Right renal cortex interstitium (tissue), 3 donors: ENCODE results near the gene CORT. TPM values are rescaled to one million over a fixed set of nuclear protein-coding genes. Genes with fewer than 3 reads are reported as not detected.
A peak's percentile ranks its signal among the peaks of the same experiment; 100 is the strongest.
"Not testable (repeated sequence)": the region's sequence is repeated elsewhere in the genome, so short reads cannot be mapped to it uniquely, and the experiment has no call there.

Source experiments
- DNase-seq, 3 donors: peaks; one replicate each; pipeline ENCODE4 v3.0.0-alpha.2; 2013; ENCODE audit warnings: low read depth in 3 of 3, low spot score in 2 of 3
- polyA plus RNA-seq, 3 donors: library from polyadenylated mRNA; unstranded; fragments of 120-200 nt; gene quantifications; one replicate each; pipeline ENCODE4 v1.2.1, GENCODE V29; 2013; ENCODE audit not compliant: insufficient read length in 3 of 3

The CORT gene, protein sequence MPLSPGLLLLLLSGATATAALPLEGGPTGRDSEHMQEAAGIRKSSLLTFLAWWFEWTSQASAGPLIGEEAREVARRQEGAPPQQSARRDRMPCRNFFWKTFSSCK
- polyA plus RNA-seq, result under 1 TPM; 0.74 to 0.91 (median 0.76) TPM

DNA sequence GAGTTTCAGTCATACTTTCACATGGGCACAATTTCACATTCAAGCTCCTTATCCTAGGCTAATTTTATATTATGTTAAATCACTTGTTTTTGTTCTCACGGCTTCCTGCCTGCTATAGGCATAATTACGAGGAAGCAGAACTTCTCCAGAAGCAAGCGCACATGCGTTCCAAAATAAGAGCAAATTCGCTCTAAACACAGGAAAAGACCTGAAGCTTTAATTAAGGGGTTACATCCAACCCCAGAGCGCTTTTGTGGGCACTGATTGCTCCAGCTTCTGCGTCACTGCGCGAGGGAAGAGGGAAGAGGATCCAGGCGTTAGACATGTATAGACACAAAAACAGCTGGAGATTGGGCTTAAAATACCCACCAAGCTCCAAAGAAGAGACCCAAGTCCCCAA, at the start of gene CORT:
CORT (plus strand) TSS at position 281 of the 400 bp plus-strand sequence. CDS start 193 bp downstream, outside the sequence.
- DNase-seq, result no peak

DNA sequence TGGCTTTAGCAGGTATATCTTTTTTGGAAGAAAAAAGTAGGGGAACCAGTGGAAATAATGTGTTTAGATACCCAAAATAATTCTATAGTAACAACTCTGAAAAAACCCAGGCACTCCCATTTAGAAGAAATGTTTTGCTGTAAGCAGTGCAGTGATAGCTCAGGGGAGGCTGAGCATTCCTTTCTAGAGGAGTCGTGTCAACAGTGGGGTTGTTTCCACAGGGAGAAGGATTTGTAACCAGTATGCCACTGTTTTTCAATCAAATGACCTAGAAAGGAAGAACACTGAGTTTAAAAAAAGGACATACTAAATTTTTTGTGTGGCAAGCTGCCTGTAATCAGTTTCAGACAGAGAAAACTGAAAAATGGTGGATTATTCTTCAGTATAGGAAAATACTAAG, 48.5 kb upstream of the CORT start:
- no peak for DNase-seq

DNA sequence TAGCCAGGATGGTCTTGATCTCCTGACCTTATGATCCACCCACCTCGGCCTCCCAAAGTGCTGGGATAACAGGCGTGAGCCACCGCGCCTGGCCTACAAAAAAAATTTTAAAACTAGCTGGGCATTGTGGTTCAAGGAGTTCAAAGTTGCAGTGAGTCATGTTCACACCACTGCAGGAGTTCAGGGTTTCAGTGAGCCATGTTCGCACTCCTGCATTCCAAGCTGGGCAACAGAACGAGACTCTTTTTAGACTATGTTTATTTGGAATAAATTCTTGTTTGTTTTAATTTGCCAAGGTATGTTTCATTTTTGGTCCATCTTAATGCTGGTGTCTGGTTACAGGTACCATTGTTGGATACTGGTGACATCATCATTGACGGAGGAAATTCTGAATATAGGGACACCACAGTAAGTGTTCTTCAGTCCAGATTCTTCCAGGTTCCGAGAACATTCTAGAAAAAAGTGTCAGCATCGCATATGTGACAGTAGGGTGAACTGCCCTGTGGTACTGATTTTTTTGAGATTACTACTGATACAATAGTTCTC, 47.0 kb upstream of the CORT start:
- no peak for DNase-seq

DNA sequence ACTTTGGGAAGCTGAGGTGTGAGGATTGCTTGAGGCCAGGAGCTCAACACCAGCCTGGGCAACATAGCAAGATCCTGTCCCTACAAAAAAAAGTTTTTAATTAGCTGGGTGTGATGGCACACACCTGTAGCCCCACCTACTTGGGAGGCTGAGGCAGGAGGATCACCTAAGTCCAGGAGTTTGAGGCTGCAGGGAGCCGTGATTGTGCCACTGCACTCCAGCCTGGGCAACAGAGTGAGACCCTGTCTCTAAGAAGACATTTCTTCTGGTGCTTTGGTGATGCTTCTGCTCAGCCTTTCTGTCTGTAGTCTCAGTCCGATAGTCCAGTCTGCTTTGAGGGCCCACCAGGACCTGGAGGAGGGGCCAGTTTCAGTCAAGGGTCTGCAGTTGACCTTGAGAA, 42.6 kb upstream of the CORT start:
- no peak for DNase-seq

DNA sequence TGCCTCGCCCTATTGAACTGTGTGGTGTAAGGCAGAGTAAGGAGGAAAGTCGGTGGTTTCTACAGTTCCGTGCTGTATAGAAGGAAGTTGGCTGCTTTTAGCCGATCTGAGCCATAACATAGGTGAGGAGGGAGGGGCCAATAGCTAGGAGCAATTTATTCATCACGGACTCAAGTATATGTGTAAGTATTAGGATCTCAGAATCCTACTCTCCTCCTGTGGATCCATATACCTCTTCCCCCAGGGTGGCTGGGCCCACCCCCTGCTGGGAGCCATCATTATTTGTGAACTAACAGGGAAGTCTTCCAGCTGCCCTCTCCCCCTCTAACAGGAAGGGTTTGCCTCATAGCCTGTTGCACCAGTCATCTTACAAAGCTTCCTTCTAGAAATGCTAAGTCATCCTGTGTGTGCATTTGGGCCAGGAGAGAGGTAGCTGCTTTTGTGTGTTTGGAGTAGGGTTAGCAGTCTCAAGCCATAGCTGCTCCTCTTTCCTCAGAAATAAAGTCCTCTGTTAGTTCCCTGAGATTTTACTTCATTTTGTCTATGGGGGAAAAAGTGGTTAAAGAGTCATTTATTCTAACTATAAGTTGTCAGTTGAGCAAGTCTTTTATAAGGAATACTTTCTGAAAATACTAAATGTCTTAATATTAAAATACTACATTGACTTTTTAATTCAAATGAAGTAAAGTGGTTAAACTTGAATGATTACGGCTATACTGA, 34.5 kb upstream of the CORT start:
- DNase-seq, result no peak

DNA sequence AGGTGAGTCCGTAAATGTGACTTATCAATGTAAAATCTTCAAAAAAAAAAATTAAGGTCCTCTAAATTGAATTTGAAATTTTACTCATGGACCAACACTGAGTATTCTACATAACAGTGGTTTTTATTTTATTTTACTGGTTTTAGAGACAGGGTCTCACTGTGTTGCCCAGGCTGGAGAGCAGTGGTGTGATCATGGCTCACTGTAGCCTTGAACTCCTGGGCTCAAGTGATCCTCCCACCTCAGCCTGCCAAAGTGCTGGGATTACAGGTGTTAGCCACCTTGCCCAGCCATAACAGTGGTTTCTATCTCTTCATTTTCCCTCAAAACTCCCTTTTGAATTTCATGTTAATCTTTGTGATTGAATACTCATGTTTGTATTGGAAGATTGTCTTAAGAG, 33.9 kb upstream of the CORT start:
- DNase-seq, result not testable (repeated sequence)

DNA sequence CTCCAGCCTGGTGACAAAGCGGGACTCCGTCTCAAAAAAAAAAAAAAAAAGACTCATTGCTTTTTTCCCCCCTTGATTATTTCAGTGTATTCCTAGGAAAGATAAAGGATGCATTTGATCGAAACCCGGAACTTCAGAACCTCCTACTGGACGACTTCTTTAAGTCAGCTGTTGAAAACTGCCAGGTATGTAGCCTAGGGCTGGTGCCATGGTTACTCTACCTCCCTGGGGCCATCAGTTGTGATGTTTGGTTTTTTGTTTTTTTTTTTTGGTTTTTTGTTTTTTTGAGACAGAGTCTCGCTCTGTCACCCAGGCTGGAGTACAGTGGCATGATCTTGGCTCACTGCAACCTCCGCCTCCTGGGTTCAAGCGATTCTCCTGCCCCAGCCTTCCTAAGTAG, 31.1 kb upstream of the CORT start:
- not testable (repeated sequence) for DNase-seq

DNA sequence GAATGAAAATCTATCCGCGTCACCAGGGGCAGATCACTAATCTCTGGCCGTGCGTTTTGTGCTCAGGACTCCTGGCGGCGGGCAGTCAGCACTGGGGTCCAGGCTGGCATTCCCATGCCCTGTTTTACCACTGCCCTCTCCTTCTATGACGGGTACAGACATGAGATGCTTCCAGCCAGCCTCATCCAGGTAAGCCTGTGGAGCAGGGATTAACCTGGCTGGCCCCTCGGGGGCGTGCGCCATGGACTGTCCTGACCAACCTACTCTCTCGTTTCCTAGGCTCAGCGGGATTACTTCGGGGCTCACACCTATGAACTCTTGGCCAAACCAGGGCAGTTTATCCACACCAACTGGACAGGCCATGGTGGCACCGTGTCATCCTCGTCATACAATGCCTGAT, 30.5 kb upstream of the CORT start:
- DNase-seq, result no peak

DNA sequence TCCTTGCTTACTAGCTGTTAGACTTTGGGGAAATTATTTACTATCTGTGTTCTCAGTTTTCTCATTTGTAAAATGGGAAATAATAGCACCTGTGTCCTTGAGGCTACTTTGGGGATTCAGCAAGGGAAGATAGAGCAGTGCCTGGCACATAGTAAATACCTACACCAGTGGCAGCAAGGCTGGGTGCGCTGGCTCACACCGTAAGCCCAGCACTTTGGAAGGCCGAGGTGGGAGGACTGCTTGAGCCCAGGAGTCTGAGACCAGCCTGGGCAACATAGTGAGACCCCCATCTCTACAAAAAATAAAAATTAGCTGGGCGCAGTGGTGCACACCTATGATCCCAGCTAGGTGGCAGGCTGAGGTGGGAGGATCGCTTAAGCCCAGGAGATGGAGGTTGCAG, 28.2 kb upstream of the CORT start:
- DNase-seq, result no peak

DNA sequence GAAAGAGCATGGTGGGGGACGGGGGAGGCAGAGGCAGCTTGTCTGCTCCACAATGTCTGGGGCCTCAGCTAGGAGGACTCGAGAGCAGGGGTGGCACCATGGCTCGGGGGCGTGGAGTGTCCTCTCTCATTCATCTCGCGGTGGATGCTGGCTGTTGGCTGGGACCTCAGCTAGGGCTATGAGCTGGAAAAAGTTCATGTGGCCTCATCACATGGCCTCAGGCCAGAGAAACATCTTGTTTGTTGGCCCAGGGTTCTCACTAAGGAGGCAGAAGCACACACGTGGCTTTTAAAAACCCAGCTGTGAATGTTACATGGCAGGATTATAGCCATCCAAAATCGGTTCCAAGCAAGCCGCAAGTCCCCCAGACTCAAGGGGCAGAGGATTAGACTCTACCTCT, 25.8 kb upstream of the CORT start:
- DNase-seq, result no peak

DNA sequence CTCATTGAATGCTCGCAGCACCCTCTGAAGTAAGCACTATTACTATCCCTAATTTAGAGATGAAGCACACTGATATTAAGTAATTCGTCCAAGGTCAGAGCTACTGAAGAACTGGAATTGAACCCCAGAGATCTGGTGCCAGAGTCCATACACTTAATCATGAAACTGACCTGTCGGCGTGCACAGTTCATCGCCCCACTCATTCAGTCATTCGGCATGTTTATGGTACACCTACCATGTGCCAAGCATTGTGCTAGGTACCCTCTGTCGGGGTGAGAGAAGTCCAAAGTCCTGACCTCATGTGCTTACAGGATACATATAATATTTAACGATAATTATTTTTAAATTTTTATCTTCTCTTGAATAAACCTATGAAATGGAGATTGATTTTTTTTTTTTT, 25.2 kb upstream of the CORT start:
- DNase-seq, result no peak

DNA sequence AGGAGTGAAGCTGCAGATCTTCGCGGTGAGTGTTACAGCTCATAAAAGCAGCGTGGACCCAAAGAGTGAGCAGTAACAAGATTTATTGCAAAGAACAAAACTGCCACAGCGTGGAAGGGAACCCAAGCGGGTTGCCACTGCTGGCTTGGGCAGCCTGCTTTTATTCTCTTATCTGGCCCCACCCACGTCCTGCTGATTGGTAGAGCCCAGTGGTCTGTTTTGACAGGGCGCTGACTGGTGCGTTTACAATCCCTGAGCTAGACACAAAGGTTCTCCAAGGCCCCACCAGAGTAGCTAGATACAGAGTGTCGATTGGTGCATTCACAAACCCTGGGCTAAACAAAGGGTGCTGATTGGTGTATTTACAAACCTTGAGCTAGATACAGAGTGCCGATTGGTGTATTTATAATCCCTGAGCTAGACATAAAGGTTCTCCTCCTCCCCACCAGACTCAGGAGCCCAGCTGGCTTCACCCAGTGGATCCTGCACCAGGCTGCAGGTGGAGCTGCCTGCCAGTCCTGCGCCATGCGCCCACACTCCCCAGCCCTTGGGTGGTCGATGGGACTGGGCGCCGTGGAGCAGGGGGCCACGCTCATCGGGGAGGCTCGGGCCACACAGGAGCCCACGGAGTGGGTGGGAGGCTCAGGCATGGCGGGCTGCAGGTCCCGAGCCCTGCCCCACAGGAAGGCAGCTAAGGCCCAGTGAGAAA, 23.9 kb upstream of the CORT start:
- not testable (repeated sequence) for DNase-seq

DNA sequence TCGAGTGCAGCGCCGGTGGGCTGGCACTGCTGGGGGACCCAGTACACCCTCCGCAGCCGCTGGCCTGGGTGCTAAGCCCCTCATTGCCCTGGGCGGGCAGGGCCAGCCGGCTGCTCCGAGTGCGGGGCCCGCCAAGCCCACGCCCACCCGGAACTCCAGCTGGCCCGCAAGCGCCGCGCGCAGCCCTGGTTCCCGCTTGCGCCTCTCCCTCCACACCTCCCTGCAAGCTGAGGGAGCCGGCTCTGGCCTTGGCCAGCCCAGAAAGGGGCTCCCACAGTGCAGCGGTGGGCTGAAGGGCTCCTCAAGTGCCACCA, 23.3 kb upstream of the CORT start:
- DNase-seq, result not testable (repeated sequence)

DNA sequence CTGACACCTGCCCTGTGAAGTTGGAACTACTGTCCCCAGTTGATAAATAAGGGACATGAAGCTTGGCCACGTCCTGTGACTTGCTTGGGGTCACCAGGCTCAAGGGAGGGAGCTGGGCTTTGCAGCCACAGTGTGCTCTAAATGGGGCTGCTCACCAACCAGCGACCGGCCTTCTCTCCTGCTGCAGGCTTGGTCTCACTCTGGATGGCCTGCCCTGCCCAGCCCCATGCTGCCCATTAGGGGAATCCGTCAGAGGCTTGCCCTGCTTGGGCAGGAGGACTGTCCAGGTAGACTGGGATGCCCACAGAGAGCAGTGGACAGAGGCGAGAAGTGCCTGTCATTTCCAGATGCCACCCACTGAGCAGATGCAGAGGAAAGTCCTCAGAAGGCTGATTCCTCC, 20.8 kb upstream of the CORT start:
- DNase-seq, result no peak

DNA sequence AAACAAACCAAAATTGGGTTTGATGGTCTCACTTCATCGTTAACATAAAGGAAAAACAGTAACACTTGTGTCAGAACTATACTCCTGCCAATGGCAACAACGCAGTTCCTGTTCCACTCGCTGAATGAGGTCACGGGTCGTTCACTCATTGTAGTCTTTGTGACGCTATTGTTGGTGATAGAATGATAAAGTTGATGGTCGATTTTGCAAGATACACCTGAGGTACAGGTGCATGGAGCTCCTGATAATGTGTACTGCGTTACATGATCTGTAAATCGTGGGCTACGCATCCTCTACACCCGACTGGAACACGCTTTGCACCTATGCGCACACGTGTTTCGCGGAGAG, 20.0 kb upstream of the CORT start:
- no peak for DNase-seq

DNA sequence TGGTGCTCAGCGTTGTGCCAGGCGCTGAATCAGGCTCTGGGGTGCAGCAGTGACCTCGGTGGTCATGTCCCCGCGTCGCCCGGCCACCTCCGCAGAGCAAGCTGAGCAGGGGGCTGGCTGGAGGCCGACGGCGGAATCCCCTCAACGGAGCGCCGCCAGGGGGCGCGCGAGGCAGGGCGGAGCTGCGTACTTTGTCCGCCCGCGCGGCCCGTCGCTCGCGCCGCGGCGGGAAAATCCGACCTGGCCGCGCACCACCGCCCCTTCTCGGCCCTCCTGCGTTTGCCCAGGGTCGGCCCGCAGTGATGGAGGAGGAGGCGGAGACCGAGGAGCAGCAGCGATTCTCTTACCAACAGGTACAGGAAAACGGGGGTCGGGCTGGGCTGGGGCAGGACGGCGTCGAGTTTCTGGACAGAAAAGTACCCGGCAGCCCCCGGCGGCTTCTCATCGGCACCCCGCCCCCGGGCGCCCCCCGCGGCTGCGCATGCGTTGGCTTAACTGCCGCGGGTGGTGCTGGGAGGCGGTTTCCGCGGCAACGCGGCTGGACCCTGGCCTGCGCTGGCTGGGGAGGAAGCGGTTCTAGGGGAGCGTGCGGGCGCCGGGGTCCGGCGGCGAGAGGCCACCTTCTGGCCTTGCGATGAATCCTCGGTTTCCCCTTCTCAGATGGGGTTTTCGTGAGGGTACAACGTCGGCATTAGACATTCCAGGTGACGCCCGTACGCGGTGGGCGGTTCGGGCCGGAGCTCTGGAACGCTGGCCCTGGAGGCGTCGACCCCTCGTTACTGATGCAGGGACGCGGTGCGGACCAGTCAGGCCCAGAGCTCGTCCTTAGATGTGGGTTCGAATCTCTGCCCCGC, 19.4 kb upstream of the CORT start, which contains the start of gene CENPS:
CENPS (plus strand) TSS at position 218 of the 854 bp plus-strand sequence; CDS start at position 303, 85 bp downstream.
- DNase-seq, result peak; percentile 82 to 88 (median 88)

DNA sequence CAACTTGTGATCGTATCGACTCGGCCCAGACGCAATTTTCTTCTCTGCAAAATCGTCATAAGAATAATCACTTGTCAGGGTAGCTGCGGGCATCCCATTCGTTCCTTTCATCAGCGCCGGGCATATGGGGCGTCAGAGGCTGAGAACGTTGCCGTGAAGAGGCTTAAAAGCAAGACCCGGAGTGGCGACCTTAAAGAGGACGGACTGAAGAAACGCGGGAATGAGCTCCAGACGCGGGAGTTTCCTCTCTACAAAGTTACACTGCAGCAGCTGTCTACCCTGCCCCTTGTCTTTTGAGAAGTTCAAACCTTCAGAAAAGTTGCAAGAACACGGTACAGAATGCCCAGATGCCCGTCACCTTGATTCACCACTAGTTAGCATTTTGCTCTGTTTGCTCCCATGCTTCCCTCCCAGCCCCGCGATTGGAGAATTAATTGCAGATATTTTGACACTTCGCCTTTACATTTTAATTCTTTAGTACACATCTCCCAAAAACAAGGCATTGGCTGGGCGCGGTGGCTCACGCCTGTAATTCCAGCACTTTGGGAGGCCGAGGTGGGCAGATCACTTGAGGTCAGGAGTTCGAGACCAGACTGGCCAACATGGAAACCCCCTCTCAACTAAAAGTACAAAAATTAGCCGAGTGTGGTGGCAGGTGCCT, 18.6 kb upstream of the CORT start:
- DNase-seq, result no peak

DNA sequence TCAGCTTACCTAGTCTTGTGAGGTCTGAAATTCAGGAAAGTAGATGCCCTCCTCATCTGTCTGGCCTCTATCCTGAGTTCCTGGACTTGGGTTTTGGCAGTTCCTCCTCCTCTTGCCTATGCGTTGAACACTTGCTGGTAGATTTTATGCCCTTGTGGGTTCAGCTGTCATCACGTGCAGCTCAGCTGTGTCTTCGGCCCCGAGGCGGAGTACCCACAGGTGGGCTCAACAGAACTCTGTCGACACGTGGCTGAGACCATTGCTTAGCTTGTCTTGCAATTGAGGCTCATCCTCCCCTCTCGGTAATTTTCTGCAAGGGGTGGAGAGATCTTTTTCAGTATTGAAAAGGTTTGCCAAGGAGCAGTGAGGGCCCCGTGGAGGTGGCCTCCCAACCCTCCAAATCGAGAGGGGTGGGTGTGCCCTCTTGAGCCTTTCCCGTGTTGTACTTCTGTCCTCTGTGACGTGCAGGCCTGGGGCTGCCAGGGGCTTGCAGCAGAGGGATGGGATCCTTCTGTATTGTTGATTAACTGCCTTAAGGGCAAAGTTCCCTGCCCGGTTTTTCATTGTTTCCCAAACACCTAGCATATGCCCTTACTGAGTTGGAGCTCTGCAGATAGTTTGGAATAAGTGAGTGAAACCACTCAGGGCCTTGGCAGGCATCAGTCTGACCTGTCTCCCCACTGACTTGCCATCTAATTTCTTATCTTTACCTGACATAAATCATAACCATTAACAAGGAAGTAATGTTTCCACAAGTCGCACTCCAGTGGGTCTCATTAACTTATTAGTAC, 16.7 kb upstream of the CORT start:
- DNase-seq, result no peak

DNA sequence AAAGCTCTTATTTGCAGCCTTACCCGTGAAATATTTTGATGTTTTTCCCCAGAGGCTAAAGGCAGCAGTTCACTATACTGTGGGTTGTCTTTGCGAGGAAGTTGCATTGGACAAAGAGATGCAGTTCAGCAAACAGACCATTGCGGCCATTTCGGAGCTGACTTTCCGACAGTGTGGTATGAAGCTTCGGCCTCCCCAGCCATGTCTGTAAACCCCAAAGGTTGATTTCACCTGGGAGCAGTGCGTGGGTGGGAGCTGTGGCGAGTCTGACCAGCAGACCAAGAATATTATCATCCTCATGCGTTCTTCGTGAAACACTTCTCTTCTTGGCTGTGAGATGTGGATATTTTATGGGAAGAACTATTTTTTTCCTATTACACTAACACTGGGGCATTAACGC, 16.0 kb upstream of the CORT start:
- DNase-seq, result no peak

DNA sequence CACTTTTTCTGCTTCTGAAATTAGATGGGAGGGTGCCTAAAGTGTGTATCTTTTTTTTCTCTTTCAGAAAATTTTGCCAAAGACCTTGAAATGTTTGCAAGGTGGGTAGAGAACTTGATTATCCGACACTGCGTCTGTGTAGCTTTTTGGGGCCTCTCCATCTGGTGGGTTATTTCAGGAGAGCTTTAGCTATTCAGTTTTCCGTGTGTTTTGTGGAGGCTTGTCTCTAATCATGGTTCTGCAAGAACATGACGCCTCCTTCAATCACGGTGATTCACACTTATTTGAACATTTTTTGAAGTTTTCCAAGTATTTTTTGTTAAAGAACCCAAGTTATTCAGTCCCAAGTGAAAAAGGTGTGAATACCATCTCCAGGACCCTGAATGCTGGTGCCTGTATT, 15.2 kb upstream of the CORT start:
- no peak for DNase-seq
